Effector CD8-positive, alpha-beta T cell (primary cell): Measurements from ENCODE around the gene AHRR.

Source experiments
- DNase-seq: peaks from one replicate; lab custom pipeline; 2025; lab: John Stamatoyannopoulos, UW

AHRR gene

DNA sequence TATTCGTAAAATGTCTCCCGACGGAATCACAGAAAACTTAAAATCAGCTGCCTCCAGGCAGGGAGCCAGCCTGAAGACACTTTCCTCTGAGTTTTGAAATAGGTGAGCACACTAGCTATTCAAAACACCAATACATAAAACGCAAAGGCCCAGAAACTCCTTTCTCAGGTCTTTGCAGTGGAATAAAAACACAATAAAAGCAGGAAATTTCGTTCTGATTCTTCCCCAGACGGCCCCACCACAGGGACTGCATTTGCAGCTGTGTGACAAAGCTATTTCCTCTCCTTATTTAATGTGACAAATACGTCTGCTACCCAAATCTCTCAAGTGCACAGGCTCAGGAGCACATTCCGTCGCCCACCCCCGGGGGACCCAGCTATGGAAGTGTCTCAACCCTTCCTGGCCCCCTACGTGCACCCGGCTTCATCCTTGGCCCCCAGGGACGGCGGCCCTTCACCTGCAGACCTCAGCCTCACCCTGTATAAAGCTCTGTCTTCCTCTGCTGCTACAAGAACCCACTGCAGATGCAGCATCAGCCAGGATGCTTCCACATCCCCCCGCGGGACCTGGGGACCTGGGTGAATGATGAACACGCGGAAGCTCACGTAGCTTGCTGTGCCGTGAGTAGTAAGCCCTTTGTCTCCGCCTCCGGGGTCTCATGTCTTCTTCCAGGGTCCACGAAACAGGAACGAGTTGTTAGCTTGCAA is 24.9 kb downstream of the AHRR start:
- no peak for DNase-seq

- no peak for DNase-seq
Measured at GRCh38 chr5:347712-348284, 26.3 kb downstream of the AHRR start.

DNA sequence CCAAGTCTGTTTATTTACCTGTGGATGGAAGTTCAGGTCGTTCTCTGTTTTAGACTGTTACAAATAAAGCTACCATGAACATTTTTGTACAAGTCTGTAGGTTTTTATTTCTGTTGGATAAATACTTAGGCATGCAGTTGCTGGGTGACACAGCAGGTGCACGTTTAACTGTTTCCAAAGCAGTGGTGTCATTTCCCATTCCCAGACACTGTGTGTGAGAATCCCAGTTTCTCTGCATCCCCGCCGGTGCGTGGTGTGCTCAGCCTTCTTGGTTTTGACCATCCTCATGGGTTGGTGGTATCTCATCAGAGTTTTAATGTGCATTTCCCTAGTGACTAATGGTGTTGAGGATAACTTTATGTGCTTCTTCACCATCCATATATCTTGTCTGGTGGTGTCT is 27.2 kb downstream of the AHRR start:
- no peak for DNase-seq

DNA sequence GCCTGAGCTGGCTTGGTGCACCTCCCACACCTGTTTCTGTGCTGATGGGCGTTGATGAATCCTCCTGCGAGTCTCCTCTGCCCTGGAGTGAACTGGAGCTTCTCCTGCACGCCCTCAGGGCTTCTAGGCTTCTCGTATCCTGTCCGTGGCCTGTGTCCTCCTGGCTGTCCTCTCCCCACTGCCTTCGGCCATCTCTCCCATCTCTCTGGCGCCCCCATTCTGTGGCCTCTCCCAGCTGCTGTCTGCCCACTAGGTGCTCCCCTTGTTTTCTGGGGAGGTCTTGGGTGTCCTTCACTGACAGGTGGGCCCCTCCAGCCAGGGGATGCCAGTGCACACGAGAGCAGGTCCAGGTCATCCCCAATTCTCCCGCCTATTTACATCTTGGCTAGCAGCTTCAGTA is 28.8 kb downstream of the AHRR start:
- no peak for DNase-seq

GRCh38 chr5:351084-351920 is 29.8 kb downstream of the AHRR start:
- DNase-seq: no peak

DNA sequence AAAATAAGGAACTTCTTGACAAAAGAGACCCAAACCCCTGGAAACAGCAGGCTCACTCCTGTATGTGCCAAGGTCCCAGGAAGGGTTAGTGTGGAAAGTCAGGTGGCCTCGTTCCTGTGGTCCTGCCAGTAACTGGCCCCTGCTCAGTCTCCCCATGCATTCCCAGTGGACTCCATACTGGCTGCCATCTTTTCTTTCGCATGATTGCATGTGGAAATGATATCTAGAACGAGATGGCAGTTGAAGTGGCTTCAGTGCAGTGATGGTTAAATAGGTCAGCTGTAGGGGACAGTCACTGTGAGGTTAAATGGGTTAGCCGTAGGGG is 30.4 kb downstream of the AHRR start:
- no peak for DNase-seq

- no peak for DNase-seq
Measured at GRCh38 chr5:352639-353611, 31.4 kb downstream of the AHRR start.

DNA sequence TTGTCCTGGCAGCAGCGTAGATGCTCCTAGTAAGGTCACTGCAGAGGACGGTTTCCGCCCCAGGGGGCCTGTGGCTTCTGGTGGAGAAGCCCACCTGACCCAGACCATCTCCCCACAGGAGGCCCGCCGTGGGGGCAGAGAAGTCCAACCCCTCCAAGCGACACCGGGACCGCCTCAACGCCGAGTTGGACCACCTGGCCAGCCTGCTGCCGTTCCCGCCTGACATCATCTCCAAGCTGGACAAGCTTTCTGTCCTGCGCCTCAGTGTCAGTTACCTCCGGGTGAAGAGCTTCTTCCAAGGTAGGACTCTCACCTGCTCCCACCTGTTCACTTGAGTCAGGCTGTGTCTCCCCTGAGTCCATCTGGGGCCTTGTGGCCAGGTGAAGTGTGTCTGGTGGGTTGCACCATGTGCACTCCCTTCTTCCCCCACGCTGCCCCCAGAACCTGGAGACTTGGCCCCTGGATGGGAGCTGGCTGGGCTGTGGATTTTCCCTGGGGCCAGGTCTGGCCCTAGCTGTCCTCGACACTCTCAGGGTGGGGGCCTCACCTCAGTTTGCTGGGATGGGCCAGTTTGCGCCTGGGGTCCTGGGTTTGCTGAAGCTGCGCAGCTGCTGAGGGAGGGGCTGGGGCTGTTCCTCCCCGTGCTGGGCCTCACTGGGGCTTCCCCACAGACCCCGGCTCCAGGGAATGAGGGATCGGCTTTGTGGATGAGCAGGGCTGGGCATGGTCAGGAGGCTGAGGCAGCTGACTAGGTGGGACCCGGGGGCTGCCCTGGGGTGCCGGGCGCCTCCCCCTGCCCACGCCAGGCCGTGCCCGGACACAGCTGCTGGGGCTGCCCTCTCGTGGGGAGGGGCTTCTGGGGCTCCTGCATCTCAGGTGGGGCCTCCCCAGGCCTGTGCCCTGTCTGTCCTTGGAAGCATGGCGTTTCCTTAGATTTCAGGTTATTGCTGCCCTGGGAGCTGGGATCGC is 32.4 kb downstream of the AHRR start:
- DNase-seq: no peak

DNA sequence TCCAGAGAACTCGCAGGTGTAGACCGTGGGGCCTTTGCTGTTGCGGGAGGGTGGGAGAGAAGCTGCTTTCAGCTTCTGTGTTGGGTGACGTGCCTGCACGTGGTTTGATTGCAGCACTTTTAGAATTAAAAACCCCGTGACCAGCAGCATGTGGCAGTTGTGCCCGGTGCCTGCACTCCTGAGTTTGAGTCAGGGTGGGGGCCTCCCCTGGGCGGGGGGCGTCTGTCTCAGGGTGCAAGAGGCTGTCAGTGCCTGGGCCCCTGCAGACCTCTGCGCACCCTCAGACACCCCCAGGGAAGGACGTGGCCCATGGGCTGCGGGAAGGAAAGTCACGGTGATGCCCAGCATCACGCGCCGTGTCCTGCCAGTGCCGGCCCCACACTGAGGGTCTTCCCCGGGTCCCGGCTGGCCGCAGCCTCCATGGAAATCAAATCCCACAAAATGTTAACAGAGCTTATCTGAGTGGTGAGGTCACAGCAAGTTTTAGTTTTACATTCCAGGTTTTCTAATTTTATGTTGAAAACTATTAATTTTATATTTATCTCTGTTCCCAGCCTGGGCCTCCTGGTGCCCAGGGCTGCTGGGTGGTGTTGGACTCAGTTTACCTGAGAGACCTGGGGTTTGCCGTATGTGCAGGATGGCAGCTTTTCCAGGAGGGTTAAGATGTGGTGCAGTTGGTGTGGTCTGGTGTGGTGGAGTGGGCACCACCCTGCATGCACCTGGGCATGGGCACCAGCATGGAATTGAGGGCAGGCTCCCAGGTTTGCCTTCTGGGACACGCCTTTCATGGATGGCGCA is 33.3 kb downstream of the AHRR start:
- no peak for DNase-seq

- DNase-seq: no peak
Measured at GRCh38 chr5:355379-355935, 33.9 kb downstream of the AHRR start.

- no peak for DNase-seq
Measured at GRCh38 chr5:355958-356357, 34.4 kb downstream of the AHRR start.

GRCh38 chr5:359301-359897 is 37.9 kb downstream of the AHRR start:
- DNase-seq: no peak

- no peak for DNase-seq
Measured at GRCh38 chr5:360257-361027, 38.9 kb downstream of the AHRR start.

GRCh38 chr5:362189-362588 is 40.7 kb downstream of the AHRR start:
- DNase-seq: no peak

- DNase-seq: no peak
Measured at GRCh38 chr5:362978-363765, 41.7 kb downstream of the AHRR start.

DNA sequence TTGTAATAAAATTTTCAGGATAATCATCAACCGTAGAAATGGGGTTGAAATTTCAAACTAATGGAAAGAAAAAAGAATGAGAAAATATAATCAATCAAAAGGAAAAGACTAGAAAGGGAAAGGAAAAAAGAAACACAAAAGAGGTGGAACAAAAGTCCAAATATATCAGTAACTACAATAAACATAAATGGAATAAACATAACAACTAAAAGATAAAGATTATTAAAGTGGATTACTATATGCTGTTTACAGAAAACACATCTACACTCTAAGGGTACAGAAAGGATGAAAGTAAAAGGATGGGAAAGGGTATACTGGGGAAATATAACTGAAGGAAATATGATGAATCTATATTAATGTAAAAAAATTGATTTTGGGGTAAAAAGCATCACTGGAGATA is 43.0 kb downstream of the AHRR start:
- no peak for DNase-seq

DNA sequence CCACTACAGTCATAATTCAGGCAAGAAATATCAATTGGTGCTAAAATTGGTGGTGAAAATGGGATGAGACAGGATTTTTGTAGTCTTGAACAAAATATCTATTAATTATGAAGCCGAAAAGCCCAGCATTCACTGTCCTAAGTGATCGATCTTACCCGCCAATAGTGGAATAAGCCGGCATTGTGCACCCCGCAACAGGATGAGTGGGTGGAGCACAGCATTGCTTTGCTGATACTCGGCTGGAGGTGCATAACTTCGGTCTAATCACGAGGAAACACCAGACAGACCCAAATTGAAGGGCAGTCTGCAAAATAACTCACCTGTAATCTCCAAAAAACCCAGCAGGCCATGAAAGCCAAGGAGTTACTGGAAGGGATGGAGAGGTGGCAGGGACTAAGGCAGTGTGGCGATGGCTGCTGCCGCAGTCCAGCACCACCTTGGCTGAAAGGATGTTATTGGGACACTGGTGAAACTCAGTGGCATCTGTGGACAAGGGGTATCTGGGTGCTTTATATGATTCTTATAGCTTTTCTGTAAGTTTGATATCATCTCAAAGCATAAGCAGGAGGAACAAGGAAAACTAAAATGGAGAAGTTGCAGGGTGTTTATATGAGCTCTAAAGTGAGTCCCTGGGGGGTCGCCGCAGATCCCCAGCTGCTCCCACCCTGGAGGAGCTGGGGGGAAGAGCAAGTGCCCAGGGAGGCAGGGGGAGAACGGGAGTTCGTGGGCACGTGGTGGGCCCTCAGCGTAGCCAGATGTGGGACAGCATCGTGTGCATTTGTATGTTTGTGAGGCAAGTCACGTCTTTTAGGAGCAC is 45.2 kb downstream of the AHRR start:
- no peak for DNase-seq
